ENCODE measurements around the gene MYO1C. TPM values are rescaled to one million over a fixed set of nuclear protein-coding genes. Genes with fewer than 3 reads are reported as not detected.

The MYO1C gene
- total RNA-seq, 1 experiment from 2014 or later: 73.6 TPM

- TF ChIP-seq PREB (CRISPR knock-in tag; IDR thresholded peaks at IDR 0.05; ENCODE audit: borderline replicate concordance) (no peak), ZNF671 (CRISPR knock-in tag; IDR thresholded peaks at IDR 0.05) (no peak), AFF4 (CRISPR knock-in tag; IDR thresholded peaks at IDR 0.05; ENCODE audit: borderline replicate concordance) (no peak), ZNF138 (CRISPR knock-in tag; conservative IDR thresholded peaks at IDR 0.05) (no peak), ETV6 (CRISPR knock-in tag; IDR thresholded peaks at IDR 0.05) (no peak), ZNF219 (CRISPR knock-in tag; IDR thresholded peaks at IDR 0.05; ENCODE audit: borderline replicate concordance) (no peak), USF1 (CRISPR knock-in tag; IDR thresholded peaks at IDR 0.05) (no peak), PRDM15 (CRISPR knock-in tag; IDR thresholded peaks at IDR 0.05) (no peak), ZNF121 (CRISPR knock-in tag; IDR thresholded peaks at IDR 0.05) (no peak), ZNF416 (CRISPR knock-in tag; IDR thresholded peaks at IDR 0.05) (no peak)
Measured at GRCh38 chr17:1480747-1481465, 11.6 kb downstream of the MYO1C start (continued).

GRCh38 chr17:1478418-1478817 lies 14.1 kb downstream of the MYO1C start:
- H3K4me3 Mint-ChIP-seq: no peak overlapping the region
- peaks cover 30% of the 10 kb centered on the region for H3K36me3 Mint-ChIP-seq
- TF ChIP-seq ZNF263 (CRISPR knock-in tag; IDR thresholded peaks at IDR 0.05; ENCODE audit: low read depth) (no peak), TEAD1 (CRISPR knock-in tag; IDR thresholded peaks at IDR 0.05) (no peak), SOX15 (CRISPR knock-in tag; IDR thresholded peaks at IDR 0.05) (no peak), ZNF423 (CRISPR knock-in tag; IDR thresholded peaks at IDR 0.05) (no peak), TCF7 (CRISPR knock-in tag; IDR thresholded peaks at IDR 0.05; ENCODE audit: low read depth) (no peak), ATF6 (CRISPR knock-in tag; IDR thresholded peaks at IDR 0.05) (no peak), IRF2 (CRISPR knock-in tag; IDR thresholded peaks at IDR 0.05; ENCODE audit: borderline replicate concordance, low read depth) (no peak)
- no peaks in the 10 kb centered on the region for H3K9me3 Mint-ChIP-seq
- DNase-seq (ENCODE audit: low spot score) (no peak), ATAC-seq (no peak)
- H3K27me3 Mint-ChIP-seq (ENCODE audit: low read depth): no peaks in the 10 kb centered on the region
- ChIA-PET POLR2A (no interaction called here), CTCF (no interaction called here)
- no peak overlapping the region for H3K27ac Mint-ChIP-seq
- peaks cover 5% of the 10 kb centered on the region for H3K4me1 Mint-ChIP-seq

Data from WTC11 (cell line).